Measurements from ENCODE around the gene RYR2.

The RYR2 gene

DNA sequence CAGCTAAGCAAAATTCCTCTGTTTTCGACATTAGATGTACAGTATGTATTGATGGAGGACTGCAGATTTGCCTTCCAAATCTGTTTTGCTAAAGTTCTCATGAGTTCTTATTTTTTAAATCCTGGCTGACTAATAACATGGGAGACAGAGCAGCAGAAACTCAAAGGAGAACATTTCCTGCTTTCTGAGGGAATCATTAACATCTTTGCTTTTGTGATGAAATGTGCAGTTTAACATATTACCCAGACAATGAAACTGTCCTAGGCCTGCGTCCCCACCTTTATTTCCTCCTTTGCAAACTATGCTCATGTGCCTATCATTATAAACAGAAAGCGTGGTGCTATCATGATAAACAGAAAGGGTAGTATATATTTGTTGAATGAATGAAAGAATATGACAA lies 698.9 kb downstream of the RYR2 start:
- peaks cover 5% of the 10 kb centered on the region for H3K4me1 Mint-ChIP-seq
- no peak overlapping the region for H3K4me3 Mint-ChIP-seq
- no peaks in the 10 kb centered on the region for H3K36me3 Mint-ChIP-seq (ENCODE audit: low read depth)
- TF ChIP-seq, protein P1, sequence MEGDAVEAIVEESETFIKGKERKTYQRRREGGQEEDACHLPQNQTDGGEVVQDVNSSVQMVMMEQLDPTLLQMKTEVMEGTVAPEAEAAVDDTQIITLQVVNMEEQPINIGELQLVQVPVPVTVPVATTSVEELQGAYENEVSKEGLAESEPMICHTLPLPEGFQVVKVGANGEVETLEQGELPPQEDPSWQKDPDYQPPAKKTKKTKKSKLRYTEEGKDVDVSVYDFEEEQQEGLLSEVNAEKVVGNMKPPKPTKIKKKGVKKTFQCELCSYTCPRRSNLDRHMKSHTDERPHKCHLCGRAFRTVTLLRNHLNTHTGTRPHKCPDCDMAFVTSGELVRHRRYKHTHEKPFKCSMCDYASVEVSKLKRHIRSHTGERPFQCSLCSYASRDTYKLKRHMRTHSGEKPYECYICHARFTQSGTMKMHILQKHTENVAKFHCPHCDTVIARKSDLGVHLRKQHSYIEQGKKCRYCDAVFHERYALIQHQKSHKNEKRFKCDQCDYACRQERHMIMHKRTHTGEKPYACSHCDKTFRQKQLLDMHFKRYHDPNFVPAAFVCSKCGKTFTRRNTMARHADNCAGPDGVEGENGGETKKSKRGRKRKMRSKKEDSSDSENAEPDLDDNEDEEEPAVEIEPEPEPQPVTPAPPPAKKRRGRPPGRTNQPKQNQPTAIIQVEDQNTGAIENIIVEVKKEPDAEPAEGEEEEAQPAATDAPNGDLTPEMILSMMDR (IDR thresholded peaks at IDR 0.05) = no peak
- no peaks in the 10 kb centered on the region for H3K27me3 Mint-ChIP-seq (ENCODE audit: low read depth, poor library complexity)
- no peak for DNase-seq
- no peak overlapping the region for H3K27ac Mint-ChIP-seq
- H3K9me3 Mint-ChIP-seq = no peaks in the 10 kb centered on the region

DNA sequence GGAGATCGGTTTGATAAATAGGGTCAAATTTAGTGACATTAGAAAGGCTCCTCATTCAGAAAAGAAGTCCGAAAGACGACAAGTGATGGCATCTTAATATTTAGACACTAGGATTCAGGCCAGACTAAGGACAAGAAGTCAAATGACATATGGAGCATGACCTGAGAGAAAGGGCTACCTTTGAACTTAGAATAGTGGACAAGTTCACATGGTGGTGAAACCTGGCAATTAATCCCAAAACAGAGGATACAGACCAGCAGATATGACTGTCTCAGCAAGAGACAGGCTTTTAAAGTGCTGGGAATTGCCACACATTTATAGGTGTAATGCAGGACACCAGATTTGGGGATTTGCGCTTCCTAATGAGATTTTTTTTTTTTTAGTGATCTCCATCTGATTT lies 703.6 kb downstream of the RYR2 start:
- no peak overlapping the region for H3K27ac Mint-ChIP-seq
- H3K9me3 Mint-ChIP-seq = no peaks in the 10 kb centered on the region
- H3K4me1 Mint-ChIP-seq = peaks cover 5% of the 10 kb centered on the region
- H3K36me3 Mint-ChIP-seq (ENCODE audit: low read depth) = no peaks in the 10 kb centered on the region
- H3K27me3 Mint-ChIP-seq (ENCODE audit: low read depth, poor library complexity) = no peaks in the 10 kb centered on the region
- TF ChIP-seq, protein P1 (IDR thresholded peaks at IDR 0.05) = no peak
- no peak for DNase-seq
- H3K4me3 Mint-ChIP-seq = no peak overlapping the region

DNA sequence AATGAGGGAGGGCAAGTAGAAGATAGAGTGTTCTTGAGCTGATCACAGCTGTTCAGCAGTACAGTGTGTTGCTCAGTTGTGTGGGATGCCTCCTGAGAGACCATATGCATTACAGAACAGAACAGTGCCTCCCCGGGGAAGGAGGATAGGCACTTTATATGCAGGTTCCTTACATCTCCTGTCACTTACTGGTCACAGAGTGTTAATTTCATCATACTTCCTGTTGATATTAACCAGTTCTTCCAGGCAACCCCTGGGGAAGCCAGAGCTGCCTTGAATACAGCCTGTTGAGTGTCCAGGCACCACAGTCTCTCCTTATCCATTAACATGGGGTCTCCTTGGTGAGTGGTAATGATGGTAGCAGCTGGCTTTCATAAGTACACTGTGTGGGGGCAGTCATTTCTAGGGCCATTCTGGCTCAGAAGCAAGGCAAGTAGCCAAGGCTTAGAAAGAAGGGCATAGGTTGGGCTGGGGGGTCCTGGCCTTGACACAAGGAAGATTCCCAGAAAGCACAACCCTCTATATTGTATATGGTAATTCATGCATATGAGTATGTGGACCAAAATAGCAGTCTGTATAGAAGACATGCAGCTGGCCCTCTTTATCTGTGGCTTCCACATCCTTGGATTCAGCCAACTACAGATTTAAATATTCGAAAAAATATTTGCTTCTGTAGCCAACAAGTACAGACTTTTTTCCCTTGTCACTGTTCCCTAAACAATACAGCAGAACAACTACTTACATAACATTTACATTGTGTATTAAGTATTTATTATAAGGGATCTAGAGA lies 706.4 kb downstream of the RYR2 start:
- peaks cover 5% of the 10 kb centered on the region for H3K4me1 Mint-ChIP-seq
- H3K36me3 Mint-ChIP-seq (ENCODE audit: low read depth) = no peaks in the 10 kb centered on the region
- H3K27me3 Mint-ChIP-seq (ENCODE audit: low read depth, poor library complexity) = no peaks in the 10 kb centered on the region
- H3K4me3 Mint-ChIP-seq = no peak overlapping the region
- DNase-seq = no peak
- no peak overlapping the region for H3K27ac Mint-ChIP-seq
- no peaks in the 10 kb centered on the region for H3K9me3 Mint-ChIP-seq
- TF ChIP-seq, protein P1 (IDR thresholded peaks at IDR 0.05) = no peak

DNA sequence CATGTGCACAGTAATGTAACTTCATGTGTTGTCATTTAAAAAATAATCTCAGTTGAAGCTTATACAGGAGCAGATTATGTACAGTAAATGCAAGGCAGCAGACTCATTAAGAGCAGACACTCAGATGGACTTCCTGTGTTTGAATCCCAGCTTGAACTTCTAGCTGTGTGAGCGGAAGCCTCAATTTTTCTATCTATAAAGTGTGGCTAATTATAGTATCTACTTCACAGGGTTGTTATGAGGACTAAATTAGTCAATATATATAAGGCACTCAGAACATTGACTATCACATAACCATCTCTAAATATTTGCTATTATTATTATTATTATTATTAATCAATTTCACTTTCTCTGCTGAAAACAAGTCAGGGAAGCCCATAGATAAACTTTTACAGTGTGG lies 707.1 kb downstream of the RYR2 start:
- Mint-ChIP-seq H3K4me1 (no peaks in the 10 kb centered on the region), H3K4me3 (no peak overlapping the region)

DNA sequence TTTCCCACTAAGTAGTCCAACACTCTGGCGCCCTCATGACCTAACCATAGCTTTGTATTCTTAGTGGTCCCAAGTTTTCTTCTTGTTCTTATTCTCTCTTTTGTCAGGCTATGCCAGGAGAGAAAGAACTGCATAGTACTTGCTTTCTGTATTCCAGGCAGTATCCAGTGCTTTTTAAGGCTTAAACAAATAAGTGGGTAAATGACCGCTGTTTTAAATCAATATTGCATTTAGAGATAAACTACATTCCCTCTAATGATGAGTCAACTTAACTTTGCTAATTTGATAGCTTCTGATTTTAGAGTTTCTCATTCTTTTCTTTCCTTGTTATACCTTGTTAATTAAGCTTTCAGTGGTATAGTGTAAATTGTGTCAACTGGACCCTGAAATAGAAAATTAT lies 709.1 kb downstream of the RYR2 start:
- Mint-ChIP-seq H3K27me3 (ENCODE audit: low read depth, poor library complexity) (no peaks in the 10 kb centered on the region), H3K9me3 (no peaks in the 10 kb centered on the region), H3K4me1 (no peaks in the 10 kb centered on the region), H3K36me3 (ENCODE audit: low read depth) (no peaks in the 10 kb centered on the region), H3K27ac (no peak overlapping the region), H3K4me3 (no peak overlapping the region)
- TF ChIP-seq, protein P1 (IDR thresholded peaks at IDR 0.05) = no peak
- DNase-seq = no peak

More for the DNA sequence above, 707.1 kb downstream of the RYR2 start:
- H3K27ac Mint-ChIP-seq = no peak overlapping the region
- no peaks in the 10 kb centered on the region for H3K9me3 Mint-ChIP-seq
- H3K27me3 Mint-ChIP-seq (ENCODE audit: low read depth, poor library complexity) = no peaks in the 10 kb centered on the region
- no peaks in the 10 kb centered on the region for H3K36me3 Mint-ChIP-seq (ENCODE audit: low read depth)
- no peak for DNase-seq
- TF ChIP-seq, protein P1 (IDR thresholded peaks at IDR 0.05) = no peak

DNA sequence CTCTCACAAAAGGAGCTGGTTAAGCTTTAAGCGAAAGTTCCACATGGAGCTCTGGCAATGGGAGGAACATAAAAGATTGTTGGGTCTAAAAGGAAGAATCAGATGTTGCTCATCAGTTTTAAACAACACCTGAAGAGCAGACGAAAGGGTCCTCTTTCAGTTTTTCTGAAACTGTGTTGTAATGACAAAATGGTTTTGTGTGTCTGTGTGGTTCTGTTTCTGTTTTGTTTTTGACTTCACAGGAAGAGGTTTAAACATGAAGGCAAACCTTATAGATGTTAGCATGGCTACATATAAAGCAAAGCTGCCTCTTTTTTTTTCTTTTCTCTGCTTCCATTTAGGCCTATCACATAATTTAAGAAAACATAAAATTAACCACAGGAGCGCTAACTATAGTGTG lies 712.6 kb downstream of the RYR2 start:
- Mint-ChIP-seq H3K4me1 (no peaks in the 10 kb centered on the region), H3K4me3 (no peak overlapping the region), H3K36me3 (ENCODE audit: low read depth) (no peaks in the 10 kb centered on the region)

More for the DNA sequence above, 712.6 kb downstream of the RYR2 start:
- TF ChIP-seq, protein P1 (IDR thresholded peaks at IDR 0.05) = no peak
- no peak for DNase-seq
- Mint-ChIP-seq H3K27me3 (ENCODE audit: low read depth, poor library complexity) (no peaks in the 10 kb centered on the region), H3K9me3 (no peaks in the 10 kb centered on the region), H3K27ac (no peak overlapping the region)

Data from nephron progenitor cell (in vitro differentiated cells).